Right lobe of liver (tissue), 4 donors: ENCODE measurements around the gene AHNAK2.

Experiments used
- CTCF ChIP-seq, 4 donors: fragments of 200-600 bp in 3 of 4; fragments of 450-650 bp in 1 of 4; IDR thresholded peaks; one replicate each; pipeline versions ENCODE4 v1.5.1 to v1.8.0; 2016 to 2022; ENCODE audit warnings: antibody characterized with exemption in 4 of 4, mild to moderate bottlenecking in 2 of 4
- POLR2A ChIP-seq: fragments of 450-650 bp; IDR thresholded peaks from one replicate; pipeline ENCODE4 v1.6.1; 2017; ENCODE audit warnings: antibody characterized with exemption, mild to moderate bottlenecking
- donor health status: DM: no; HTN: no; CAD: no.
- donor health status: DM: no; HTN: no; CAD: no.
- donor health status: DM: no; HTN: yes; CAD: no.

GRCh38 chr14:104903990-104904389 is 74.2 kb downstream of the AHNAK2 start:
- TF ChIP-seq CTCF (IDR thresholded peaks at IDR 0.05) (no peak), POLR2A (no peak)
